SU-DHL-6 (cell line): ENCODE data around the gene CXADR.
"Not testable (repeated sequence)": the region's sequence is repeated elsewhere in the genome, so short reads cannot be mapped to it uniquely, and the experiment has no call there.

ENCODE experiments used
- H2AFZ ChIP-seq: fragments of 200-600 bp; sonication (generic); 2 replicates; pipeline ENCODE4 v1.6.1; 2014; ENCODE audit warnings: low read depth, mild to moderate bottlenecking, moderate library complexity, mixed read lengths, antibody characterized with exemption, low read length; ENCODE audit not compliant: severe bottlenecking
- H3F3A ChIP-seq: fragments of 200-600 bp; shearing (Covaris generic); 2 replicates; pipeline ENCODE4 v1.6.0; 2016; ENCODE audit warnings: antibody characterized with exemption, mild to moderate bottlenecking; ENCODE audit not compliant: insufficient read depth
- H3K27ac ChIP-seq: fragments of 200-600 bp; sonication (generic); 2 replicates; pipeline ENCODE4 v1.5.1; 2016; ENCODE audit warnings: low read depth, mild to moderate bottlenecking, low read length, moderate library complexity, mixed read lengths
- H3K27me3 ChIP-seq: fragments of 200-600 bp; sonication (generic), shearing (Covaris generic); 2 replicates; pipeline ENCODE4 v1.6.0; 2014; ENCODE audit warnings: mild to moderate bottlenecking, low read length
- H3K36me3 ChIP-seq: fragments of 200-600 bp; sonication (generic); 2 replicates; pipeline ENCODE4 v1.6.1; 2014; ENCODE audit warnings: mild to moderate bottlenecking, low read length, mixed read lengths
- H3K4me2 ChIP-seq: fragments of 300-600, 200-600 bp; shearing (Covaris generic), sonication (generic); 2 replicates; pipeline ENCODE4 v1.6.0; 2014; ENCODE audit warnings: low read length, low read depth, mild to moderate bottlenecking; ENCODE audit not compliant: poor library complexity, severe bottlenecking
- H3K4me3 ChIP-seq: fragments of 200-600 bp; sonication (generic); 2 replicates; pipeline ENCODE4 v1.5.1; 2014; ENCODE audit warnings: antibody characterized with exemption, low read length, mild to moderate bottlenecking, mixed read lengths; ENCODE audit not compliant: insufficient read depth, poor library complexity, severe bottlenecking
- H3K79me2 ChIP-seq: fragments of 200-600 bp; sonication (generic); 2 replicates; pipeline ENCODE4 v1.6.1; 2014; ENCODE audit warnings: mild to moderate bottlenecking, low read length, moderate library complexity; ENCODE audit not compliant: insufficient read depth
- H3K9ac ChIP-seq: fragments of 200-600 bp; sonication (generic); 2 replicates; pipeline ENCODE4 v1.7.0; 2014; ENCODE audit warnings: mild to moderate bottlenecking, low read length
- H3K9me2 ChIP-seq: fragments of 200-600 bp; sonication (generic); replicated peaks from 2 replicates; pipeline ENCODE4 v1.6.1; 2014; ENCODE audit warnings: low read length; ENCODE audit not compliant: insufficient read depth
- H3K9me3 ChIP-seq: fragments of 200-600 bp; sonication (generic); 2 replicates; pipeline ENCODE4 v1.6.1; 2014; ENCODE audit warnings: low read length, mixed read lengths; ENCODE audit not compliant: insufficient read depth
- H4K20me1 ChIP-seq: fragments of 200-600 bp; sonication (generic); 2 replicates; pipeline ENCODE4 v1.6.1; 2014; ENCODE audit warnings: low read depth, mild to moderate bottlenecking, antibody characterized with exemption, low read length, moderate library complexity, mixed read lengths
- EZH2phosphoT487 ChIP-seq: fragments of 200-600 bp; sonication (generic), shearing (Covaris generic); conservative IDR thresholded peaks from 2 replicates; pipeline ENCODE4 v1.6.1; 2018; ENCODE audit warnings: mild to moderate bottlenecking, antibody characterized with exemption, low read length, moderate library complexity, mixed read lengths
- TF ChIP-seq, protein P1 (sequence below): fragments of 200-600 bp; sonication (generic); IDR thresholded peaks from one replicate; pipeline ENCODE4 v1.5.1; 2017; ENCODE audit warnings: antibody characterized with exemption, mild to moderate bottlenecking, low read length, moderate library complexity; ENCODE audit not compliant: insufficient read depth, poor library complexity, severe bottlenecking

CXADR gene

DNA sequence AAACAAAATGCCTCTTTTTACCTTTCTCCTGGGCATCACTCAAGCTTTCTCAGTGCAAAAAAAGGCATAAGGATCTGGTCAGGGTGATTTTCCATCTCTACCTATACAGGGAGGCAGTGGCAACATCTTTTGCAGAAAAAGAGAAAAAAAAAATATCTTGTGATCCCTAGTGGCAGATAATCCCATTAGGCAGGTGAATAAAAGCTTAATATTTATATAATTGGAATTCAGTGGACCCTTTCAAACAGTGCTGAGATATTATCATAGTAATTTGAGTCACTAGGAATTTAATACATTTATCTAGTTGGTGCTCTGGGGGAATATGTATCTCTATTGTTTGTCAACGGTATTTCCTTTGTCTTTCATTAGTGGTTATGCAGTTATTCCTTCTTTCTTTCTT lies 29.9 kb upstream of the CXADR start:
- H3K4me3 ChIP-seq = no peak overlapping the region
- H3K27ac ChIP-seq = no peak overlapping the region
- no peaks in the 10 kb centered on the region for H3K27me3 ChIP-seq
- no peak overlapping the region for H3K9ac ChIP-seq
- H3K79me2 ChIP-seq = no peaks in the 10 kb centered on the region
- H3K4me2 ChIP-seq = no peak overlapping the region
- no peaks in the 10 kb centered on the region for H3F3A ChIP-seq
- no peaks in the 10 kb centered on the region for H4K20me1 ChIP-seq
- no peak overlapping the region for H2AFZ ChIP-seq
- TF ChIP-seq EZH2phosphoT487 = no peak
- TF ChIP-seq, protein P1, sequence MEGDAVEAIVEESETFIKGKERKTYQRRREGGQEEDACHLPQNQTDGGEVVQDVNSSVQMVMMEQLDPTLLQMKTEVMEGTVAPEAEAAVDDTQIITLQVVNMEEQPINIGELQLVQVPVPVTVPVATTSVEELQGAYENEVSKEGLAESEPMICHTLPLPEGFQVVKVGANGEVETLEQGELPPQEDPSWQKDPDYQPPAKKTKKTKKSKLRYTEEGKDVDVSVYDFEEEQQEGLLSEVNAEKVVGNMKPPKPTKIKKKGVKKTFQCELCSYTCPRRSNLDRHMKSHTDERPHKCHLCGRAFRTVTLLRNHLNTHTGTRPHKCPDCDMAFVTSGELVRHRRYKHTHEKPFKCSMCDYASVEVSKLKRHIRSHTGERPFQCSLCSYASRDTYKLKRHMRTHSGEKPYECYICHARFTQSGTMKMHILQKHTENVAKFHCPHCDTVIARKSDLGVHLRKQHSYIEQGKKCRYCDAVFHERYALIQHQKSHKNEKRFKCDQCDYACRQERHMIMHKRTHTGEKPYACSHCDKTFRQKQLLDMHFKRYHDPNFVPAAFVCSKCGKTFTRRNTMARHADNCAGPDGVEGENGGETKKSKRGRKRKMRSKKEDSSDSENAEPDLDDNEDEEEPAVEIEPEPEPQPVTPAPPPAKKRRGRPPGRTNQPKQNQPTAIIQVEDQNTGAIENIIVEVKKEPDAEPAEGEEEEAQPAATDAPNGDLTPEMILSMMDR = no peak
- no peaks in the 10 kb centered on the region for H3K36me3 ChIP-seq
- H3K9me2 ChIP-seq = no peaks in the 10 kb centered on the region
- no peaks in the 10 kb centered on the region for H3K9me3 ChIP-seq

GRCh38 chr21:17488620-17489019 lies 24.2 kb upstream of the CXADR start:
- no peaks in the 10 kb centered on the region for H3K79me2 ChIP-seq
- H2AFZ ChIP-seq = no peak overlapping the region
- H3F3A ChIP-seq = no peaks in the 10 kb centered on the region
- no peaks in the 10 kb centered on the region for H3K36me3 ChIP-seq
- no peak overlapping the region for H3K4me2 ChIP-seq
- no peak for TF ChIP-seq EZH2phosphoT487
- TF ChIP-seq, protein P1 = no peak
- H3K9me2 ChIP-seq = no peaks in the 10 kb centered on the region
- no peaks in the 10 kb centered on the region for H3K27me3 ChIP-seq
- H4K20me1 ChIP-seq = no peaks in the 10 kb centered on the region
- no peak overlapping the region for H3K9ac ChIP-seq
- H3K9me3 ChIP-seq = no peaks in the 10 kb centered on the region
- no peak overlapping the region for H3K4me3 ChIP-seq
- no peak overlapping the region for H3K27ac ChIP-seq

DNA sequence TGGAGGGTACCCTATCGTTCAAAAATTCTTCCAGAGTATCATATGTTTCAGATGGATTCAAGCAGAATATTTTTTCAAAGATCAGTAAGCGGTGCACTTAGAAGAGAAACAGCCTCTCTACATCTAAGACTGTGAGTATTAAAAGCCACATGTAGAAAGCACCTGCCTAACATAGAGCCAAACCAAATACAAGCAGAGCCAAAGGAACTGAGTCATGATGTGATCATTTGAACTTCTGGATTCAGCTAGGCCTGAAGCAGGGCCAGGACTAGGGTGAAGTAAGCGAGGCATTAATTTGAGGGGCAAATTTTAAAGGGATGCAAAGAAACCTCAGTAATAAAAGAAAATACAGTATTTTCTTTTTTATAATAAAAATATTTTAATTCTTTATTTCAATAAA lies 23.3 kb upstream of the CXADR start:
- H4K20me1 ChIP-seq, H3K9me3 ChIP-seq, H2AFZ ChIP-seq, H3K4me2 ChIP-seq, H3K27ac ChIP-seq, H3K9me2 ChIP-seq, H3K36me3 ChIP-seq, H3K9ac ChIP-seq, H3K27me3 ChIP-seq, H3K4me3 ChIP-seq, H3K79me2 ChIP-seq, H3F3A ChIP-seq: not testable (repeated sequence)

DNA sequence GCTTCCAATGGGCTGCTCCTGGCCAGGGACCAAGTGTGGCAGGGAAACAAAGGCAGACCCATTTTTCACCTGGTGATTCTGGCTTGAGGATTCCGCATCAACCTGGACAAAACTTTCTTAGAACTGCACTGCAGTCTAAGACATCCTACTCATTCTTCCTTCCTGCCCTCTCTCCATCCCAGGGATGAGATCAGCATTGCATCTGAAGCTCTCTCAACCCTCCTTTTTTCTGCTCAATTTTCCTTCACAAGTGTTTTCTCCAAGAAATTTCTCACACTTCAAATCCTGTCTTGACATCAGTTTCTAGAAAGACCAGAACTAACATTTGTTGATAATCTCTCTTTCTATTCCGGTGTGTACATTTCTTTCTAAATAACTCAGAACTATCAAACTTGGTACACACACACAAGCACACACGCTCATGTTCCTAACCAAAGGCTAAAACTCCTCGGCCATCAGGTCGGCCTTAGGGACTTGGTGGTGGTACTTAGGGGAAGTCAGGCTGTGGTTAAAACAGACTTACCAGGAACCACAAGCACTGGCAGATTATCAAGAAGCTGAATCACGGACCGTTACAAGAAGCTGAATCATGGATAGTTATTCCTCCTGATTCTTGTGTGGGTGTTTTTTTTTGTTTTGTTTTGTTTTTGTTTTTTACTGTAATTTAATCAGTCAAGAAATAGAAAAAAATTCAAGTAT lies 21.0 kb upstream of the CXADR start:
- no peaks in the 10 kb centered on the region for H3K27me3 ChIP-seq
- H3K36me3 ChIP-seq = no peaks in the 10 kb centered on the region
- no peak overlapping the region for H2AFZ ChIP-seq
- H3K4me2 ChIP-seq = no peak overlapping the region
- H3K79me2 ChIP-seq = no peaks in the 10 kb centered on the region
- H3K9me2 ChIP-seq = no peaks in the 10 kb centered on the region
- H3K9ac ChIP-seq = no peak overlapping the region
- H3F3A ChIP-seq = no peaks in the 10 kb centered on the region
- H3K9me3 ChIP-seq = no peaks in the 10 kb centered on the region
- no peak overlapping the region for H3K27ac ChIP-seq
- no peak for TF ChIP-seq EZH2phosphoT487
- TF ChIP-seq, protein P1 = no peak
- no peaks in the 10 kb centered on the region for H4K20me1 ChIP-seq
- no peak overlapping the region for H3K4me3 ChIP-seq
